Measurements from ENCODE around the gene CCR7. TPM values are rescaled to one million over a fixed set of nuclear protein-coding genes. Genes with fewer than 3 reads are reported as not detected.

The CCR7 gene
- total and polyA plus RNA-seq, 2 of the 4 experiments (the other 2 are of a cell fraction): 0.14 to 0.36 TPM

DNA sequence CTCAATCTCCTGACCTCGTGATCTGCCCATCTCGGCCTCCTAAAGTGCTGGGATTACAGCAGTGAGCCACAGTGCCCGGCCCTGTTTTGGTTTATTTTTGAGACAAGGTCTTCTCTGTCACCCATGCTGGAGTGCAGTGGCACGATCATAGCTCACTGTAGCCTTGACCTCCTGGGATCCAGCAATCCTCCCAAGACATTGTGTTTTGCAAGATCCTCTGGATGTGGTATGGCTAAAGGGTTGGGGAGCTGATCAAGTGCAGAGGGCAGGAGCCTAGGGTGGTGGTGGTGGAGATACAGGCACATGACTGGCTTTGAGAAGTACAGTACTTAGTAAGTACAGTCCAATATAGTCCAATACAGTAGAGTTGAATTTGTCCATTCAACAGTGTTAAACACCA is 47.3 kb downstream of the CCR7 start:
- Histone ChIP-seq H2BK20ac (ENCODE audit: low read depth, low read length) (peak overlapping the region; percentile 87), H3K79me1 (ENCODE audit: low read depth in 1 of 2, low read length in 2 of 2) (peaks cover 5 to 10% of the 10 kb centered on the region in 2 experiments; a peak in 2 of 4 replicates), H3K23ac (ENCODE audit: low read depth, low read length) (peak overlapping the region; percentile 18; the same call in 1 of the 2 replicates), H3K4ac (ENCODE audit: low read depth, low read length) (peak overlapping the region; percentile 90), H3K9ac (ENCODE audit: low read depth, low read length) (no peak overlapping the region), H3K36me3 (ENCODE audit: control insufficient read depth, insufficient read depth, low read length) (no peaks in the 10 kb centered on the region), H3K4me1 (ENCODE audit: control insufficient read depth, insufficient read depth, low read length) (peaks cover 27% of the 10 kb centered on the region), H2BK5ac (ENCODE audit: low read depth, low read length, poor library complexity, severe bottlenecking) (peak overlapping the region; percentile 58), H3K4me2 (ENCODE audit: low read depth, low read length) (no peak overlapping the region), H2AK9ac (replicated peaks; ENCODE audit: low read depth, low read length, poor library complexity) (peak overlapping the region; percentile 53), H2BK15ac (ENCODE audit: low read depth, low read length) (peak overlapping the region; percentile 78; the same call in 2 of the 3 replicates), H2AFZ (replicated peaks; ENCODE audit: low read length, poor library complexity) (no peak overlapping the region), H2BK120ac (ENCODE audit: low read depth, low read length) (peak overlapping the region; percentile 79), H3K9me3 (ENCODE audit: control insufficient read depth, insufficient read depth, low read length) (no peaks in the 10 kb centered on the region), H4K5ac (ENCODE audit: low read depth, low read length) (peak overlapping the region; percentile 24; the same call in 1 of the 2 replicates), H3K27ac (ENCODE audit: insufficient read depth, low read length) (no peak overlapping the region), H3K4me3 (ENCODE audit: insufficient read depth, low read depth, low read length) (no peak overlapping the region), H3K18ac (ENCODE audit: low read depth, low read length) (peak overlapping the region; percentile 20; the same call in 1 of the 2 replicates), H2AK5ac (ENCODE audit: low read depth, low read length) (peak overlapping the region; percentile 67), H3K14ac (replicated peaks; ENCODE audit: low read depth, low read length) (peak overlapping the region; percentile 84), H4K91ac (ENCODE audit: insufficient read depth, low read depth, low read length) (peak overlapping the region; percentile 76), H3K27me3 (ENCODE audit: control insufficient read depth, insufficient read depth, low read length) (no peaks in the 10 kb centered on the region), H3K9me1 (ENCODE audit: insufficient read depth, low read length) (peaks cover 28% of the 10 kb centered on the region), H3K56ac (ENCODE audit: extremely low read depth, insufficient read depth, low read length) (no peak overlapping the region), H4K20me1 (ENCODE audit: insufficient read depth, low read length) (no peaks in the 10 kb centered on the region), H4K8ac (ENCODE audit: low read depth in 2 of 2, low read length in 2 of 2) (peak overlapping the region; percentile 6 to 74; a peak in 3 of 4 replicates)
- ChIA-PET POLR2A (ENCODE audit: unreplicated experiment) (no interaction called here), CTCF (no interaction called here)
- intact Hi-C loops (cut with micrococcal nuclease): no loop called here
- dilution Hi-C loops (cut with HindIII; ENCODE audit: low sequenced_read_pairs, unreplicated experiment): no loop called here
- ATAC-seq (ENCODE audit: low read depth): no peak
- WGBS, 2 experiments (ENCODE audit: extremely low coverage in 2 of 2, insufficient read length in 1 of 2): 80% methylated on average over 1 of the region's 4 CpGs; no CpG with 5 or more reads in 1 of the 2 experiments
- DNase-seq: no peak
- BruUV-seq (replicated peaks): no TSS peak
- in situ Hi-C loops (cut with MboI; ENCODE audit: low sequenced_read_pairs): no loop called here
- TF ChIP-seq RFX5 (IDR thresholded peaks at IDR 0.05; ENCODE audit: low read depth, low read length) (no peak), SMC3 (IDR thresholded peaks at IDR 0.05; ENCODE audit: low read depth, low read length) (no peak), NFE2L2 (IDR thresholded peaks at IDR 0.05; ENCODE audit: low read depth, low read length) (no peak), FOS (IDR thresholded peaks at IDR 0.05; ENCODE audit: low read depth, low read length) (no peak), CTCF (conservative IDR thresholded peaks at IDR 0.05; ENCODE audit: low read depth, low read length) (no peak), POLR2A (IDR thresholded peaks at IDR 0.05; ENCODE audit: low read depth, low read length) (no peak), MXI1 (IDR thresholded peaks at IDR 0.05; ENCODE audit: borderline replicate concordance, low read depth, low read length) (no peak), MAFK (IDR thresholded peaks at IDR 0.05; ENCODE audit: low read depth, low read length) (no peak), RAD21 (IDR thresholded peaks at IDR 0.05; ENCODE audit: low read length) (no peak), CEBPB (IDR thresholded peaks at IDR 0.05; ENCODE audit: low read depth, low read length) (no peak), CHD1 (IDR thresholded peaks at IDR 0.05; ENCODE audit: low read depth, low read length) (no peak), MAZ (IDR thresholded peaks at IDR 0.05; ENCODE audit: borderline replicate concordance, low read depth, low read length) (no peak)
- TF ChIP-seq, protein P1, sequence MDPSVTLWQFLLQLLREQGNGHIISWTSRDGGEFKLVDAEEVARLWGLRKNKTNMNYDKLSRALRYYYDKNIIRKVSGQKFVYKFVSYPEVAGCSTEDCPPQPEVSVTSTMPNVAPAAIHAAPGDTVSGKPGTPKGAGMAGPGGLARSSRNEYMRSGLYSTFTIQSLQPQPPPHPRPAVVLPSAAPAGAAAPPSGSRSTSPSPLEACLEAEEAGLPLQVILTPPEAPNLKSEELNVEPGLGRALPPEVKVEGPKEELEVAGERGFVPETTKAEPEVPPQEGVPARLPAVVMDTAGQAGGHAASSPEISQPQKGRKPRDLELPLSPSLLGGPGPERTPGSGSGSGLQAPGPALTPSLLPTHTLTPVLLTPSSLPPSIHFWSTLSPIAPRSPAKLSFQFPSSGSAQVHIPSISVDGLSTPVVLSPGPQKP (IDR thresholded peaks at IDR 0.05; ENCODE audit: borderline replicate concordance, low read depth, low read length): no peak

Data from IMR-90 (cell line).